ENCODE data around the gene COX7C. TPM values are rescaled to one million over a fixed set of nuclear protein-coding genes. Genes with fewer than 3 reads are reported as not detected.
A peak's percentile ranks its signal among the peaks of the same experiment; 100 is the strongest.
"Not testable (repeated sequence)": the region's sequence is repeated elsewhere in the genome, so short reads cannot be mapped to it uniquely, and the experiment has no call there.

The COX7C gene, protein sequence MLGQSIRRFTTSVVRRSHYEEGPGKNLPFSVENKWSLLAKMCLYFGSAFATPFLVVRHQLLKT
- 210 and 324 TPM in 2 replicates for total RNA-seq (2014; rRNA removed; shearing (Covaris generic))

DNA sequence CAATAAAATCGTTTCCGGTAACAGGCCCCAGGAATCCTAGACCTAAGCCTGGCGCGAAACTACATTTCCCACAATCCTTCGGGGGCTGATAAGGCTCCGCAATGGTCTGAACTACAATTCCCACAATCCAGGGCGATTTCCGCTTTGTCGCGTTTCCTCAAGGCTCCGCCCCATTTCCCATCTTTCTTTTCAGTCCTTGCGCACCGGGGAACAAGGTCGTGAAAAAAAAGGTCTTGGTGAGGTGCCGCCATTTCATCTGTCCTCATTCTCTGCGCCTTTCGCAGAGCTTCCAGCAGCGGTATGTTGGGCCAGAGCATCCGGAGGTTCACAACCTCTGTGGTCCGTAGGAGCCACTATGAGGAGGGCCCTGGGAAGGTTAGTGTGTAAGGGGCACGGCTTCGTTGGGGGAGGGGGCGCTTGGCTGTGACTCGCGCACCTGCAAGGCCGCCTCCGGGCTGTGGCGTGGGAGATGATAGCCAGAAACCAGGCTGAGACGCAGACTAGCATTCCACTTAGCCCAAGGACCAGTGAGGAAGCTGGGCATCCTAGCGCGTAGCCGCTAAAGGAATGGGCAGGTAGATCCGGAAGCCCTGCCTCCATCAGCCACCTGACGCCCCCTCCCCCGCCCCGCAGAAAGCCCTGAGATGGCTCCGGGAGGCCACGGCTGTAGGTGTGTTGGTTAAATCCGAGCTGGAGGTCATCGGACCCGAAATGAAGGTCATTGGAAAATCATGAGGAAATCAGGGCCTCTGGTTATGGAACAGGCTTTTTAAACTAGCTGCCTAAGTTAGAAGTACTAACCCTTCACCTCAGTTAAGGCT is at the start of gene COX7C:
TSS of gene COX7C (plus strand) at position 186 of the 821 bp plus-strand sequence. CDS start at position 301, 115 bp downstream.
- Histone ChIP-seq H3K36me3 (peaks cover 35% of the 10 kb centered on the region), H3K9me3 (replicated peaks) (no peaks in the 10 kb centered on the region), H3K27ac (peak within 1 kb of the TSS; percentile 2; the same call in 1 of the 2 replicates), H3K4me1 (replicated peaks) (no peaks in the 10 kb centered on the region), H3K27me3 (replicated peaks) (no peaks in the 10 kb centered on the region), H3K4me3 (peak within 1 kb of the TSS; percentile 68)
- DNase-seq (ENCODE audit: low read depth in 1 of 2, low spot score in 2 of 2), result peak; percentile 85 to 91

DNA sequence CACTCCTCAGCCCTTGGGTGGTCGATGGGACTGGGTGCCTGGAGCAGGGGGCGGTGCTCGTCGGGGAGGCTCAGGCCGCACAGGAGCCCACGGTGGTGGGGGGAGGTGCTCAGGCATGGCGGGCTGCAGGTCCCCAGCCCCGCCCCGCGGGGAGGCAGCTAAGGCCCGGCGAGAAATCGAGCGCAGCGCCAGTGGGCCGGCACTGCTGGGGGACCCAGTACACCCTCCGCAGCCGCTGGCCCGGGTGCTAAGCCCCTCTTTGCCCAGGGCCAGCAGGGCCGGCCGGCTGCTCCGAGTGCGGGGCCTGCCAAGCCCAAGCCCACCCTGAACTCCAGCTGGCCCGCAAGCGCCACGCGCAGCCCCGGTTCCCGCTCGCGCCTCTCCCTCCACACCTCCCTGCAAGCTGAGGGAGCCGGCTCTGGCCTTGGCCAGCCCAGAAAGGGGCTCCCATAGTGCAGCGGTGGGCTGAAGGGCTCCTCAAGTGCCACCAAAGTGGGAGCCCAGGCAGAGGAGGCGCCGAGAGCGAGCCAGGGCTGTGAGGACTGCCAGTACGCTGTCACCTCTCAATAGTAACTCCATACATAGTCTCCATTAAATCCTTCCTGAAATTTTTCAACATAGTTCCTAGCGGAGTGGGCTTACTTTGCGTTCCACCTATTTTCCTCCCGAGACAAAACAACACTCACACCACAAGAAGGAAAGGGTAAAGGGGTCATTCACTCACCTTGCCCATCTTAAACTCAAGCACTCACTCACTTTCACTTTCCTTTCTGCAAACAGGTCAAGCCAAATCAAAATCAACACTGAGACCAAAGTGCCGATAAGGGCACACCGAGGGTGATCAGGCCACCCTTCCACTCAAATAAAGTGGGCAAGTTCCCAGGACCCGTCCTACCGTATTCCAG is 48.0 kb upstream of the COX7C start:
- not testable (repeated sequence) for H3K27me3 ChIP-seq (replicated peaks); H3K27ac ChIP-seq; H3K9me3 ChIP-seq (replicated peaks)

DNA sequence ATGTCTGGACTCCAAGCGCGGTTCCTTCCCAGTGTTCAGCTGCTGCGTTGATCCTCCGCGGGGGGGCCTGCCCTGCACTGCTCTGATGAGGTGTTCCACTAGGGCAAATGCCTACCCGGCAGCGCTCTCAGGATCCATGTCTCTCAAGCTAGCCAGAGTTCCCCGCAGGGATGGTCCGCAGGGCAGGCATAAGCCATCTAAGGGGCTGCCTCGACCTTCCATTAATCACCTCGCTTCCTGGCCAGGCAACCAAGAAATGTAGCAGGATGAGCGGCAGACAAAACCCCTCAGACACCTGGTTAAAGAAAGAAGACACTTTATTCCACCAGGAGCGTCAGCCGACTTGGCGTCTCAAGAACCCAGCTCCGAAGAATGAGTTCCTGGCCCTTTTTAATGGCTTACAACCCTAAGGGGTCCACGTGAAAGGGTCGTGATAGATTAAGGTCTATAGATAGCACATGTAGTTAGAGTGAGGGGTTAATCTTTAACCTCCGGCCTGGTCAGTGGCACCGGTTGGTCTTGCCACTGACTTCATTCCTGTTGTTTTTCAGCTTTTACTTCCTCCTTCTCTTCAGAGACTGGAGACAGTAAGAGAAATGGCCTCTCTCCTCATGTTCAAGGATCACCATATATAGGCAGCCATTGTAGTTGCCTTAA is 47.2 kb upstream of the COX7C start:
- DNase-seq (ENCODE audit: low read depth in 1 of 2, low spot score in 2 of 2), result no peak
- H3K4me3 ChIP-seq, result no peak overlapping the region
- H3K36me3 ChIP-seq, result no peaks in the 10 kb centered on the region
- no peaks in the 10 kb centered on the region for H3K9me3 ChIP-seq (replicated peaks)
- H3K27me3 ChIP-seq (replicated peaks), result no peaks in the 10 kb centered on the region
- H3K4me1 ChIP-seq (replicated peaks), result no peaks in the 10 kb centered on the region
- no peak overlapping the region for H3K27ac ChIP-seq

More for the DNA sequence above, 48.0 kb upstream of the COX7C start:
- not testable (repeated sequence) for H3K36me3 ChIP-seq; H3K4me3 ChIP-seq; H3K4me1 ChIP-seq (replicated peaks); DNase-seq (ENCODE audit: low read depth in 1 of 2, low spot score in 2 of 2)

DNA sequence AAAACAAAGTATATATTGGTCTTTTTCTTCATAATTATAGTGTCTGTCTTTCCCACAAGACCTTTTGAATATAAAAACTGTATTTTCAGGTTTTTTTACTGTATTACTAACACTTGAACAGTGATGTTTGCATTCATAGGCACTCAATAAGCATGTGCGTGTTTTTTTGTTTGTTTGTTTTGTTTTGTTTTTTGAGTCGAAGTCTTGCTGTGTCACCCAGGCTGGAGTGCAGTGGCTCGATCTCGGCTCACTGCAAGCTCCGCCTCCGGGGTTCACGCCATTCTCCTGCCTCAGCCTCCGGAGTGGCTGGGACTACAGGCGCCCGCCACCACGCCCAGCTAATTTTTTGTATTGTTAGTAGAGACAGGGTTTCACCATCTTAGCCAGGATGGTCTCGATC is 46.6 kb upstream of the COX7C start:
- not testable (repeated sequence) for H3K27ac ChIP-seq; H3K27me3 ChIP-seq (replicated peaks); DNase-seq (ENCODE audit: low read depth in 1 of 2, low spot score in 2 of 2); H3K36me3 ChIP-seq; H3K4me3 ChIP-seq; H3K9me3 ChIP-seq (replicated peaks); H3K4me1 ChIP-seq (replicated peaks)

DNA sequence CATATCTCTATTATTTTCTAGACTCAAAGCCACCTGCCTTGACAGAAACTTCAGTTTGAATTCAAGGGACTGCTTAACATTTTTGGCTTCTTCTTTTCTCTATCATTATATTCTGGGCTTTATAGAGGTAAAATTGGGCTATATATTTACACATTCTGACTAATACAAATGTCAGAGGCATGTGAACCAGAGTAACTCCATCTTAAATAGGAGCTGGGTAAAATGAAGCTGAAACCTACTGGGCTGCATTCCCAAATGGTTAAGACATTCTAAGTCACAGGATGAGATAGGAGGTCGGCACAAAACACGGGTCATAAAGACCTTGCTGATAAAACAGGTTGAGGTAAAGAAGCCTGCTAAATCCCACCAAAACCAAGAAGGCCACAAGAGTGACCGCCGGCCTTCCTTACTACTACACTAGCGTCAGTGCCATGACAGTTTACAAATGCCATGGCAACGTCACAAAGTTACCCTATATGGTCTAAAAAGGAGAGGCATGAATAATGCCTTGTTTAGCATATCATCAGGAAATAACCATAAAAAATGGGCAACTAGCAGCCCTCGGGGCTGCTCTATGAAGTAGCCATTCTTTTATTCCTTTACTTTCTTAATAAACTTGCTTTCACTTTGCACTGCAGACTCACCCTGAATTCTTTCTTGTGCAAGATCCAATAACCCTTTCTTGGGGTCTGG is 44.8 kb upstream of the COX7C start:
- Histone ChIP-seq H3K27ac (no peak overlapping the region), H3K4me3 (no peak overlapping the region), H3K36me3 (no peaks in the 10 kb centered on the region), H3K9me3 (replicated peaks) (no peaks in the 10 kb centered on the region), H3K27me3 (replicated peaks) (0 out of 2 replicates have a peak, but pooled peaks cover 2% of the 10 kb centered on the region), H3K4me1 (replicated peaks) (no peaks in the 10 kb centered on the region)
- DNase-seq (ENCODE audit: low read depth in 1 of 2, low spot score in 2 of 2), result no peak

DNA sequence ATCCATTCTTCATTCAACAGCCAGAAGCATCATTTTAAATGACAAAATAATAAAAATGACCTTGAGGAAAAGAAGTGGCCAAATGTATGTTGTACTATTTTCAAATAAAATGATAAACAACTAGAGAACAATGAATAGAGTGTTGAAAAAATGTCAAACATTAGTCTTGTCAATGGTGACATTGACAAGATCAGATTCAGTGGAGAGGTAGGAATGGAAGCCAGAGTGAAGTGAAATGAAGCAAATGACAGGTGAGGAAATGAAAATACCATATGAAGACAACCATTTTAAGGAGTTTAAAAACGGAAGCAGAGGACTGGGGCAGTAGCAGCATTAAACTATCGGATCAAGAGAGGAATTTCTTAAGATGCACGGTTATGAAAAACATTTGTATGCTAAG is 38.2 kb upstream of the COX7C start:
- Histone ChIP-seq H3K27ac (no peak overlapping the region), H3K27me3 (replicated peaks) (0 out of 2 replicates have a peak, but pooled peaks cover 3% of the 10 kb centered on the region), H3K4me1 (replicated peaks) (no peaks in the 10 kb centered on the region), H3K36me3 (no peaks in the 10 kb centered on the region), H3K4me3 (no peak overlapping the region), H3K9me3 (replicated peaks) (no peaks in the 10 kb centered on the region)
- DNase-seq (ENCODE audit: low read depth in 1 of 2, low spot score in 2 of 2), result no peak

DNA sequence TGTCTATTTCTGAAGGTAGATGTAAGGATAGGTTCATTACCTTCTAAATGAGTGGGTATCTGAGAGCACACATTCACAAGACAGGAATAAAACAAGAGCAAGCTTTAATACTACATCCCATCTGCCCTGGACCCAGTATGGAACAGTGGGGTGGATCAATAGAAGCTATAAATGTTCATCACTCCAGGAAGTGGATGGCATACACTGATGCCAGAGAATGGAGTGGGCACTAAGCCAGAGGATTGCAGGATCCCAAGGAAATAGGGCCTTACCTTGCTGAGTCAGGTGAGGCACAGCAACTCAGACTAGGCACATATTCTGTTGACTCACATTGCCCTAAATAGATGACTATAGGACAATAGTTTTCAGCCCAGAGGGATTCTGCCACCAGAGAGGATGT is 21.3 kb upstream of the COX7C start:
- Histone ChIP-seq H3K9me3 (replicated peaks) (no peaks in the 10 kb centered on the region), H3K4me1 (replicated peaks) (no peaks in the 10 kb centered on the region), H3K36me3 (no peaks in the 10 kb centered on the region), H3K27ac (no peak overlapping the region), H3K4me3 (no peak overlapping the region), H3K27me3 (replicated peaks) (no peaks in the 10 kb centered on the region)
- DNase-seq (ENCODE audit: low read depth in 1 of 2, low spot score in 2 of 2), result no peak

DNA sequence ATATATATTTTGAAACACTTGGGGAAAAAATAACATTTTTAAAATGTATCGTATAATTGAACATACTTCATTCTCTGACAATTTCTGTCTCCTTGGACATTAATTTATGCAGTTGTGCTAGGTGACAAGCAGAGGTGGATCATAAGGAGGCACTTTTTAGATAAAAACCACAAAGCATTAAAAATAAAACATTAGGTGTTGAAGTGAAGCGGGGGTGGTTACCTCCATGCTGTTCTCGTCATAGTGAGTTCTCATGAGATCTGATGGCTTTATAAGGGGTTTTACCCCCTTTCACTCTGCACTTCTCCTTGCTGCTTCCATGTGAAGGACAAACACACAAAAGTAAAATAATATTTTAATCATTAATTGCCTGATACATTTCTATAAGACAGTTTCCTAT is 11.9 kb upstream of the COX7C start:
- H3K4me1 ChIP-seq (replicated peaks), result no peaks in the 10 kb centered on the region
- 0 out of 2 replicates have a peak, but pooled peaks cover 2% of the 10 kb centered on the region for H3K27me3 ChIP-seq (replicated peaks)
- H3K4me3 ChIP-seq, result no peak overlapping the region
- H3K36me3 ChIP-seq, result no peaks in the 10 kb centered on the region
- H3K9me3 ChIP-seq (replicated peaks), result no peaks in the 10 kb centered on the region
- DNase-seq (ENCODE audit: low read depth in 1 of 2, low spot score in 2 of 2), result no peak
- H3K27ac ChIP-seq, result no peak overlapping the region

DNA sequence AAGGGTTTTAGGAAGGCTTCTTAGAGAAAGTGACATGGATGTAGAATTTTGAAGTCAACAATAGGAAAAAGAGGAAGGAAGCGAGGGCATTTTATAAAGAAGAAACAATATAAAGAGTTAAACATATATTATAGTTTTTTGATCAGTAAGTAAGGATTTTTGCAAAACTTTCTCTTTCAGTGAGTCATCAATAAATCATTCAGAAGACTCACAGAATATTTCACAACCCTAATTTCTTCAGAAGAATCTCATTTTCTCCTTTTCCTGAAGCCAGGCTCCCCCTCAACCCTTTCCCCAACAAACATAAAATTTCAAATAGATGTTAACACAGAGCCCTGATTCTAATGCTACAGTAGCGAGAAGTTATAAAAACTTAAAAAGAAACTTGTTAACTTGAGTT is 4.3 kb upstream of the COX7C start:
- Histone ChIP-seq H3K9me3 (replicated peaks) (no peaks in the 10 kb centered on the region), H3K27me3 (replicated peaks) (no peaks in the 10 kb centered on the region), H3K4me3 (no peak overlapping the region), H3K27ac (no peak overlapping the region), H3K36me3 (peaks cover 5% of the 10 kb centered on the region; the same call in 1 of the 2 replicates), H3K4me1 (replicated peaks) (no peaks in the 10 kb centered on the region)
- no peak for DNase-seq (ENCODE audit: low read depth in 1 of 2, low spot score in 2 of 2)

DNA sequence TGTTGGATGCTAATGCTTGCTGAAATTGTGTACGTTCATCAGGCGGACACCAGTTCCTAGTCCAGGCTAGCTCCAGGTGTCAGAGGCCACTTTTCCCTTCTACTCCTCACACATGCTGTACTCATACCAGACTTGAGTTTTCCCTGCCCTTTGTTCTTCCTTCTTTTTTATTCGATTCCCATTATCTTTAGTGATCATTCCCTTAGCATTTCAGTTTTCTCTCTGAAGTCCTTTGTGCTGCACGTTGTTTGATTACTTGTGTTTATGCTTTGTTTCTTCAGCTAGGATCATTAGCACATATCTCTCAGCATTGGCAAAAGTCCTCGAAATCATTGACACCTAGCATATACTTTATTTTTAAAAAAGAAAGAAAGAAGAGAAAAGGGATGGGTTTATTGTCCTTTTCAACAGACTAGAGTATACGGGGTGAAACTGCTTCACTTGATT is 409 bp upstream of the COX7C start:
- H3K4me3 ChIP-seq, result no peak overlapping the region
- DNase-seq (ENCODE audit: low read depth in 1 of 2, low spot score in 2 of 2), result no peak
- no peaks in the 10 kb centered on the region for H3K4me1 ChIP-seq (replicated peaks)
- H3K27ac ChIP-seq, result no peak overlapping the region
- H3K36me3 ChIP-seq, result peaks cover 35% of the 10 kb centered on the region
- no peaks in the 10 kb centered on the region for H3K9me3 ChIP-seq (replicated peaks)
- H3K27me3 ChIP-seq (replicated peaks), result no peaks in the 10 kb centered on the region

DNA sequence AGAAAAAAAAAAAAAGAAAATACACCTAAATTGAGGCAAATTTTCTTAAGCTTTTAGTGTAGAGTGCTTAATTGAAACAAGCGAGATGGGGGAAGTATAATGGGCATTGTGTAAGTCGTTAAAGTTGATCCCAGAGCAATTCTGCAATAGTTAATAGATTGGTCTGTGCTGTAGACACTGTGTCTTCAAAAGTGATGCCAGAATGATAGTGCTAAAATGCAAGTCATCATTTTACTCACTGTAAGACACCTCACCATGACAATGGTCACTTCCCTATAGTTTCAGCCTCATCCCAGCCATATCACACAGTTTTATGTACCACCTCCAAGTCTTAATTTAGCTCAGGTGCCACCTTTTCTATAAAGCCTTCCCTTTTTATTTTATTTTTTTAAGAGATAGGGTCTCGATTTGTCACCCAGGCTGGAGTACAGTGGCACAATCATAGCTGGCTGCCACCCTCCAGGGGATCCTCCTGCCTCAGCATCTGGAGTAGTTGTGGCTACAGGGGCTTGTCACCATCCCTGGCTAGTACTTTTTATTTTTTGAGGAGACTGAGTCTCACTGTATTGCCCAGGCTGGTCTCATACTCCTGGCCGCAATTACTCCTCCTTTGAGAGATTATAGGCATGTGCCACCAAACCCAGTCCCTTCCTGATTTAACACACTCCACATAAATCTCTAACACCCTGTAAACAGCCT is 6.2 kb downstream of the COX7C start:
- Histone ChIP-seq H3K9me3 (replicated peaks) (no peaks in the 10 kb centered on the region), H3K27me3 (replicated peaks) (no peaks in the 10 kb centered on the region), H3K27ac (no peak overlapping the region), H3K4me3 (no peak overlapping the region), H3K36me3 (peaks cover 27% of the 10 kb centered on the region), H3K4me1 (replicated peaks) (no peaks in the 10 kb centered on the region)
- DNase-seq (ENCODE audit: low read depth in 1 of 2, low spot score in 2 of 2), result no peak

DNA sequence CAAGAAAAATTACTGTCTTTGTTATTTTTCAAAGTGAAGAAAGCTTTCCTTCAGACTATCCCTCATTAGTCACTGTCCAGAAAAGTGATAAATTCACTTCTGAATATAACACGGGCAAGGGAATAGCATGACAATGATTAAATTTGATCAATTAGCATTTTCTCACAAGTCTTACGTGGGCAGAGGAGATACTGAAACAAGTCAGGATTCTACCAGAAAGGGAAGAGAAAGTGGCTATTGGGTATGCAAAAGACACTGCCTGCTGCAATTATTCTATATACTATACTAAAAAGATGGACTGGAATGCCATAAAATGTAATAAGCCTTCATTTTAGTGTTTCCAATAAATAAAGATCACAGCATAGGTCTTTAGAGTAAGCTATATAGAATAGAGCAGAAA is 7.4 kb downstream of the COX7C start:
- Histone ChIP-seq H3K9me3 (replicated peaks) (no peaks in the 10 kb centered on the region), H3K4me3 (no peak overlapping the region), H3K4me1 (replicated peaks) (no peaks in the 10 kb centered on the region), H3K27me3 (replicated peaks) (0 out of 2 replicates have a peak, but pooled peaks cover 3% of the 10 kb centered on the region), H3K27ac (no peak overlapping the region), H3K36me3 (peaks cover 15% of the 10 kb centered on the region)
- no peak for DNase-seq (ENCODE audit: low read depth in 1 of 2, low spot score in 2 of 2)

Measured in SJSA1 (cell line).